GM23338 (cell line): ENCODE results near the gene B4GALNT1. TPM values are rescaled to one million over a fixed set of nuclear protein-coding genes. Genes with fewer than 3 reads are reported as not detected.

ENCODE experiments used
- ATAC-seq: fragments of 200-7000 bp; cut with Tn5 transposase; 3 replicates; pipeline ENCODE4 v1.9.1; 2020
- DNase-seq: peaks from one replicate; pipeline ENCODE4 v3.0.0-alpha.2; 2015; ENCODE audit warnings: low spot score
- H2AFZ ChIP-seq: fragments of 200-600 bp; sonication (generic); 2 replicates; pipeline ENCODE4 v1.8.0; 2016; ENCODE audit warnings: antibody characterized with exemption, mild to moderate bottlenecking, moderate library complexity
- H3F3A ChIP-seq: fragments of 200-600 bp; sonication (generic); replicated peaks from 2 replicates; pipeline ENCODE4 v1.8.0; 2017; ENCODE audit warnings: antibody characterized with exemption, mixed run types, low read depth
- H3K27ac ChIP-seq: fragments of 200-600 bp; sonication (generic); 2 replicates; pipeline ENCODE4 v1.6.1; 2016; ENCODE audit warnings: low read depth
- H3K27me3 ChIP-seq: fragments of 200-600 bp; sonication (generic); 2 replicates; pipeline ENCODE4 v1.8.0; 2016; ENCODE audit warnings: mild to moderate bottlenecking, mixed run types, moderate library complexity; ENCODE audit not compliant: insufficient read depth
- H3K36me3 ChIP-seq: fragments of 200-600 bp; sonication (generic); 2 replicates; pipeline ENCODE4 v1.8.0; 2016; ENCODE audit warnings: mild to moderate bottlenecking; ENCODE audit not compliant: insufficient read depth
- H3K4me1 ChIP-seq: fragments of 200-600 bp; sonication (generic); 2 replicates; pipeline ENCODE4 v1.8.0; 2016; ENCODE audit warnings: mild to moderate bottlenecking, moderate library complexity; ENCODE audit not compliant: insufficient read depth
- H3K4me2 ChIP-seq: fragments of 200-600 bp; sonication (generic); 2 replicates; pipeline ENCODE4 v1.7.1; 2017; ENCODE audit warnings: mixed run types
- H3K4me3 ChIP-seq: fragments of 200-600 bp; sonication (generic); 2 replicates; pipeline ENCODE4 v1.6.1; 2016; ENCODE audit warnings: mixed run types
- H3K79me2 ChIP-seq: fragments of 200-600 bp; sonication (generic); replicated peaks from 2 replicates; pipeline ENCODE4 v1.8.0; 2017; ENCODE audit warnings: mild to moderate bottlenecking; ENCODE audit not compliant: insufficient read depth
- H3K9me2 ChIP-seq: fragments of 200-600 bp; sonication (generic); 2 replicates; pipeline ENCODE4 v1.8.0; 2017; ENCODE audit not compliant: insufficient read depth
- H4K20me1 ChIP-seq: fragments of 200-600 bp; sonication (generic); replicated peaks from 2 replicates; pipeline ENCODE4 v1.8.0; 2017; ENCODE audit warnings: mild to moderate bottlenecking; ENCODE audit not compliant: insufficient read depth
- H3K27ac Mint-ChIP-seq: 2 replicates; pipeline ENCODE4 v1.8.0; 2020; ENCODE audit warnings: inconsistent platforms, mild to moderate bottlenecking, moderate library complexity, mixed read lengths
- H3K27me3 Mint-ChIP-seq: 3 replicates; pipeline ENCODE4 v1.8.0; 2022; ENCODE audit warnings: low read depth, mild to moderate bottlenecking, moderate library complexity, mixed read lengths, inconsistent platforms; ENCODE audit not compliant: insufficient read depth, poor library complexity
- H3K36me3 Mint-ChIP-seq: 3 replicates; pipeline ENCODE4 v1.8.0; 2021; ENCODE audit warnings: low read depth, mild to moderate bottlenecking, inconsistent platforms, moderate library complexity, mixed read lengths
- H3K4me1 Mint-ChIP-seq: 3 replicates; pipeline ENCODE4 v1.8.0; 2020; ENCODE audit warnings: mild to moderate bottlenecking, inconsistent platforms, mixed read lengths
- H3K4me3 Mint-ChIP-seq: 3 replicates; pipeline ENCODE4 v1.8.0; 2021; ENCODE audit warnings: moderate library complexity, mild to moderate bottlenecking, inconsistent platforms, mixed read lengths
- H3K9me3 Mint-ChIP-seq: 3 replicates; pipeline ENCODE4 v1.8.0; 2020; ENCODE audit warnings: moderate library complexity, mild to moderate bottlenecking, inconsistent platforms, mixed read lengths
- CREB1 ChIP-seq: fragments of 250-450 bp; sonication (Bioruptor Pico); IDR thresholded peaks from 2 replicates; pipeline ENCODE4 v1.5.0; 2020; ENCODE audit warnings: low read depth, mild to moderate bottlenecking, moderate library complexity
- EZH2 ChIP-seq: fragments of 200-600 bp; sonication (generic); IDR thresholded peaks from one replicate; pipeline ENCODE4 v1.8.0; 2017; ENCODE audit warnings: antibody characterized with exemption, mild to moderate bottlenecking, low read depth; ENCODE audit not compliant: unreplicated experiment
- EZH2phosphoT487 ChIP-seq: fragments of 200-600 bp; sonication (generic); IDR thresholded peaks from one replicate; pipeline ENCODE4 v1.8.1; 2018; ENCODE audit warnings: antibody characterized with exemption; ENCODE audit not compliant: unreplicated experiment
- JUNB ChIP-seq: IDR thresholded peaks from one replicate; pipeline ENCODE4 v1.6.1; 2016; ENCODE audit warnings: antibody characterized with exemption; ENCODE audit not compliant: unreplicated experiment
- NANOG ChIP-seq: IDR thresholded peaks from 2 replicates; pipeline ENCODE4 v1.6.1; 2016; ENCODE audit warnings: antibody characterized with exemption, borderline replicate concordance
- POLR2AphosphoS5 ChIP-seq: IDR thresholded peaks from 2 replicates; pipeline ENCODE4 v1.6.1; 2016; ENCODE audit warnings: antibody characterized with exemption, low read depth
- STAT1 ChIP-seq: IDR thresholded peaks from one replicate; pipeline ENCODE4 v1.6.1; 2016; ENCODE audit warnings: antibody characterized with exemption; ENCODE audit not compliant: unreplicated experiment
- ZNF114 ChIP-seq: fragments of 250-450 bp; sonication (Bioruptor Pico); IDR thresholded peaks from 2 replicates; pipeline ENCODE4 v1.5.0; 2020; ENCODE audit warnings: mild to moderate bottlenecking, moderate library complexity
- ZNF331 ChIP-seq: fragments of 250-450 bp; sonication (Bioruptor Pico); IDR thresholded peaks from 2 replicates; pipeline ENCODE4 v1.5.0; 2020; ENCODE audit warnings: low read depth, mild to moderate bottlenecking, moderate library complexity
- polyA plus RNA-seq: library from polyadenylated mRNA; unstranded; fragments of >200 nt; fragmentation: Nextera tagmentation; extraction: Ambion mirVana; gene quantifications from 2 replicates; pipeline ENCODE4 v1.2.1, GENCODE V29; 2016
- total RNA-seq: library from RNA; depleted of rRNA; stranded (reverse); fragments of >200 nt; shearing (Covaris generic); gene quantifications from 2 replicates; pipeline ENCODE4 v1.2.3, GENCODE V29; 2014
- TF ChIP-seq, protein P1 (sequence below), 2 experiments: fragments of 200-600 bp in 1 of 2; sonication (generic) in 1 of 2; conservative IDR thresholded peaks; 2 replicates each; pipeline versions ENCODE4 v1.5.1 to v1.6.1; 2016 to 2017; ENCODE audit warnings: antibody characterized with exemption in 2 of 2, low read depth in 2 of 2, mild to moderate bottlenecking in 2 of 2, moderate library complexity in 1 of 2
- TF ChIP-seq, protein P2 (sequence below): IDR thresholded peaks from 2 replicates; pipeline ENCODE4 v1.6.1; 2016; ENCODE audit warnings: antibody characterized with exemption
- TF ChIP-seq, protein P3 (sequence below): IDR thresholded peaks from one replicate; pipeline ENCODE4 v1.6.1; 2018; ENCODE audit warnings: antibody characterized with exemption; ENCODE audit not compliant: unreplicated experiment
- TF ChIP-seq, protein P4 (sequence below): fragments of 250-450 bp; sonication (Bioruptor Pico); IDR thresholded peaks from 2 replicates; pipeline ENCODE4 v1.5.0; 2020; ENCODE audit warnings: mild to moderate bottlenecking, moderate library complexity

The B4GALNT1 gene
- total and polyA plus RNA-seq, 2 experiments from 2014 or later, result 1.3 to 2.4 TPM

DNA sequence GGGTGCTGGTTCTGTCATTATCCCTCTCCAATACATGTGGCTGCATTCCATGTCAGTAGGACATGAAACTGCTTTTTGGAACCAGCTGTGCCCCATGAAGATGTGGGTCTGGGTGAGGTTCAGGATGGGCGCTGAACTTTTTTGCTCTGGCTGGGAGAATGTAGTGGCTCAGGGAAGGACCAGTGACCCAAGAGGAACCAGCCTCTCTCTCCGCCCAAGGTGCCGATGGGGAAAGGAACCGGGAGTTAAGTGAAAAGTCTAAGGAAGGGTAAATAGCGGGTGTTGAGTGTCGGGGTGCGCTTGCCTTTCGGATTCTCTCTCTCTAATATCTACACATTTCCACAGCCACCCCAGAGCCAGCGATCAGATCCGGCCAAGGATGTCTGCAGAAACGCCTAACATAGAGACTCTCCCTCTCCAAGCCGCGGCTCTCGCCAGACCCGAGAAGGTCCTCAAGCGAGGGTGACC, 14.0 kb downstream of the B4GALNT1 start:
- Histone ChIP-seq H3K4me3 (peak overlapping the region; percentile 59), H2AFZ (peak overlapping the region; percentile 56; the same call in 1 of the 2 replicates), H3F3A (0 out of 2 replicates have a peak, but pooled peaks cover 13% of the 10 kb centered on the region), H3K4me1 (peaks cover 26% of the 10 kb centered on the region), H3K9me2 (no peaks in the 10 kb centered on the region), H3K36me3 (peaks cover 4% of the 10 kb centered on the region; the same call in 1 of the 2 replicates), H3K4me2 (peak overlapping the region; percentile 87), H3K79me2 (no peaks in the 10 kb centered on the region), H3K27ac (no peak overlapping the region), H4K20me1 (peaks cover 8% of the 10 kb centered on the region), H3K27me3 (peaks cover 100% of the 10 kb centered on the region)
- TF ChIP-seq EZH2phosphoT487 (peak; percentile 75), EZH2 (peak; percentile 94), ZNF114 (CRISPR knock-in tag) (no peak), POLR2AphosphoS5 (no peak), JUNB (no peak), NANOG (no peak), CREB1 (CRISPR knock-in tag) (no peak), ZNF331 (CRISPR knock-in tag) (no peak), STAT1 (no peak)
- TF ChIP-seq, protein P1, sequence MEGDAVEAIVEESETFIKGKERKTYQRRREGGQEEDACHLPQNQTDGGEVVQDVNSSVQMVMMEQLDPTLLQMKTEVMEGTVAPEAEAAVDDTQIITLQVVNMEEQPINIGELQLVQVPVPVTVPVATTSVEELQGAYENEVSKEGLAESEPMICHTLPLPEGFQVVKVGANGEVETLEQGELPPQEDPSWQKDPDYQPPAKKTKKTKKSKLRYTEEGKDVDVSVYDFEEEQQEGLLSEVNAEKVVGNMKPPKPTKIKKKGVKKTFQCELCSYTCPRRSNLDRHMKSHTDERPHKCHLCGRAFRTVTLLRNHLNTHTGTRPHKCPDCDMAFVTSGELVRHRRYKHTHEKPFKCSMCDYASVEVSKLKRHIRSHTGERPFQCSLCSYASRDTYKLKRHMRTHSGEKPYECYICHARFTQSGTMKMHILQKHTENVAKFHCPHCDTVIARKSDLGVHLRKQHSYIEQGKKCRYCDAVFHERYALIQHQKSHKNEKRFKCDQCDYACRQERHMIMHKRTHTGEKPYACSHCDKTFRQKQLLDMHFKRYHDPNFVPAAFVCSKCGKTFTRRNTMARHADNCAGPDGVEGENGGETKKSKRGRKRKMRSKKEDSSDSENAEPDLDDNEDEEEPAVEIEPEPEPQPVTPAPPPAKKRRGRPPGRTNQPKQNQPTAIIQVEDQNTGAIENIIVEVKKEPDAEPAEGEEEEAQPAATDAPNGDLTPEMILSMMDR (conservative IDR thresholded peaks at IDR 0.05; ENCODE audit: low read depth in 2 of 2), result no peak
- TF ChIP-seq, protein P2, sequence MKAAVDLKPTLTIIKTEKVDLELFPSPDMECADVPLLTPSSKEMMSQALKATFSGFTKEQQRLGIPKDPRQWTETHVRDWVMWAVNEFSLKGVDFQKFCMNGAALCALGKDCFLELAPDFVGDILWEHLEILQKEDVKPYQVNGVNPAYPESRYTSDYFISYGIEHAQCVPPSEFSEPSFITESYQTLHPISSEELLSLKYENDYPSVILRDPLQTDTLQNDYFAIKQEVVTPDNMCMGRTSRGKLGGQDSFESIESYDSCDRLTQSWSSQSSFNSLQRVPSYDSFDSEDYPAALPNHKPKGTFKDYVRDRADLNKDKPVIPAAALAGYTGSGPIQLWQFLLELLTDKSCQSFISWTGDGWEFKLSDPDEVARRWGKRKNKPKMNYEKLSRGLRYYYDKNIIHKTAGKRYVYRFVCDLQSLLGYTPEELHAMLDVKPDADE, result no peak
- TF ChIP-seq, protein P3, sequence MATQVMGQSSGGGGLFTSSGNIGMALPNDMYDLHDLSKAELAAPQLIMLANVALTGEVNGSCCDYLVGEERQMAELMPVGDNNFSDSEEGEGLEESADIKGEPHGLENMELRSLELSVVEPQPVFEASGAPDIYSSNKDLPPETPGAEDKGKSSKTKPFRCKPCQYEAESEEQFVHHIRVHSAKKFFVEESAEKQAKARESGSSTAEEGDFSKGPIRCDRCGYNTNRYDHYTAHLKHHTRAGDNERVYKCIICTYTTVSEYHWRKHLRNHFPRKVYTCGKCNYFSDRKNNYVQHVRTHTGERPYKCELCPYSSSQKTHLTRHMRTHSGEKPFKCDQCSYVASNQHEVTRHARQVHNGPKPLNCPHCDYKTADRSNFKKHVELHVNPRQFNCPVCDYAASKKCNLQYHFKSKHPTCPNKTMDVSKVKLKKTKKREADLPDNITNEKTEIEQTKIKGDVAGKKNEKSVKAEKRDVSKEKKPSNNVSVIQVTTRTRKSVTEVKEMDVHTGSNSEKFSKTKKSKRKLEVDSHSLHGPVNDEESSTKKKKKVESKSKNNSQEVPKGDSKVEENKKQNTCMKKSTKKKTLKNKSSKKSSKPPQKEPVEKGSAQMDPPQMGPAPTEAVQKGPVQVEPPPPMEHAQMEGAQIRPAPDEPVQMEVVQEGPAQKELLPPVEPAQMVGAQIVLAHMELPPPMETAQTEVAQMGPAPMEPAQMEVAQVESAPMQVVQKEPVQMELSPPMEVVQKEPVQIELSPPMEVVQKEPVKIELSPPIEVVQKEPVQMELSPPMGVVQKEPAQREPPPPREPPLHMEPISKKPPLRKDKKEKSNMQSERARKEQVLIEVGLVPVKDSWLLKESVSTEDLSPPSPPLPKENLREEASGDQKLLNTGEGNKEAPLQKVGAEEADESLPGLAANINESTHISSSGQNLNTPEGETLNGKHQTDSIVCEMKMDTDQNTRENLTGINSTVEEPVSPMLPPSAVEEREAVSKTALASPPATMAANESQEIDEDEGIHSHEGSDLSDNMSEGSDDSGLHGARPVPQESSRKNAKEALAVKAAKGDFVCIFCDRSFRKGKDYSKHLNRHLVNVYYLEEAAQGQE, result no peak
- TF ChIP-seq, protein P4, sequence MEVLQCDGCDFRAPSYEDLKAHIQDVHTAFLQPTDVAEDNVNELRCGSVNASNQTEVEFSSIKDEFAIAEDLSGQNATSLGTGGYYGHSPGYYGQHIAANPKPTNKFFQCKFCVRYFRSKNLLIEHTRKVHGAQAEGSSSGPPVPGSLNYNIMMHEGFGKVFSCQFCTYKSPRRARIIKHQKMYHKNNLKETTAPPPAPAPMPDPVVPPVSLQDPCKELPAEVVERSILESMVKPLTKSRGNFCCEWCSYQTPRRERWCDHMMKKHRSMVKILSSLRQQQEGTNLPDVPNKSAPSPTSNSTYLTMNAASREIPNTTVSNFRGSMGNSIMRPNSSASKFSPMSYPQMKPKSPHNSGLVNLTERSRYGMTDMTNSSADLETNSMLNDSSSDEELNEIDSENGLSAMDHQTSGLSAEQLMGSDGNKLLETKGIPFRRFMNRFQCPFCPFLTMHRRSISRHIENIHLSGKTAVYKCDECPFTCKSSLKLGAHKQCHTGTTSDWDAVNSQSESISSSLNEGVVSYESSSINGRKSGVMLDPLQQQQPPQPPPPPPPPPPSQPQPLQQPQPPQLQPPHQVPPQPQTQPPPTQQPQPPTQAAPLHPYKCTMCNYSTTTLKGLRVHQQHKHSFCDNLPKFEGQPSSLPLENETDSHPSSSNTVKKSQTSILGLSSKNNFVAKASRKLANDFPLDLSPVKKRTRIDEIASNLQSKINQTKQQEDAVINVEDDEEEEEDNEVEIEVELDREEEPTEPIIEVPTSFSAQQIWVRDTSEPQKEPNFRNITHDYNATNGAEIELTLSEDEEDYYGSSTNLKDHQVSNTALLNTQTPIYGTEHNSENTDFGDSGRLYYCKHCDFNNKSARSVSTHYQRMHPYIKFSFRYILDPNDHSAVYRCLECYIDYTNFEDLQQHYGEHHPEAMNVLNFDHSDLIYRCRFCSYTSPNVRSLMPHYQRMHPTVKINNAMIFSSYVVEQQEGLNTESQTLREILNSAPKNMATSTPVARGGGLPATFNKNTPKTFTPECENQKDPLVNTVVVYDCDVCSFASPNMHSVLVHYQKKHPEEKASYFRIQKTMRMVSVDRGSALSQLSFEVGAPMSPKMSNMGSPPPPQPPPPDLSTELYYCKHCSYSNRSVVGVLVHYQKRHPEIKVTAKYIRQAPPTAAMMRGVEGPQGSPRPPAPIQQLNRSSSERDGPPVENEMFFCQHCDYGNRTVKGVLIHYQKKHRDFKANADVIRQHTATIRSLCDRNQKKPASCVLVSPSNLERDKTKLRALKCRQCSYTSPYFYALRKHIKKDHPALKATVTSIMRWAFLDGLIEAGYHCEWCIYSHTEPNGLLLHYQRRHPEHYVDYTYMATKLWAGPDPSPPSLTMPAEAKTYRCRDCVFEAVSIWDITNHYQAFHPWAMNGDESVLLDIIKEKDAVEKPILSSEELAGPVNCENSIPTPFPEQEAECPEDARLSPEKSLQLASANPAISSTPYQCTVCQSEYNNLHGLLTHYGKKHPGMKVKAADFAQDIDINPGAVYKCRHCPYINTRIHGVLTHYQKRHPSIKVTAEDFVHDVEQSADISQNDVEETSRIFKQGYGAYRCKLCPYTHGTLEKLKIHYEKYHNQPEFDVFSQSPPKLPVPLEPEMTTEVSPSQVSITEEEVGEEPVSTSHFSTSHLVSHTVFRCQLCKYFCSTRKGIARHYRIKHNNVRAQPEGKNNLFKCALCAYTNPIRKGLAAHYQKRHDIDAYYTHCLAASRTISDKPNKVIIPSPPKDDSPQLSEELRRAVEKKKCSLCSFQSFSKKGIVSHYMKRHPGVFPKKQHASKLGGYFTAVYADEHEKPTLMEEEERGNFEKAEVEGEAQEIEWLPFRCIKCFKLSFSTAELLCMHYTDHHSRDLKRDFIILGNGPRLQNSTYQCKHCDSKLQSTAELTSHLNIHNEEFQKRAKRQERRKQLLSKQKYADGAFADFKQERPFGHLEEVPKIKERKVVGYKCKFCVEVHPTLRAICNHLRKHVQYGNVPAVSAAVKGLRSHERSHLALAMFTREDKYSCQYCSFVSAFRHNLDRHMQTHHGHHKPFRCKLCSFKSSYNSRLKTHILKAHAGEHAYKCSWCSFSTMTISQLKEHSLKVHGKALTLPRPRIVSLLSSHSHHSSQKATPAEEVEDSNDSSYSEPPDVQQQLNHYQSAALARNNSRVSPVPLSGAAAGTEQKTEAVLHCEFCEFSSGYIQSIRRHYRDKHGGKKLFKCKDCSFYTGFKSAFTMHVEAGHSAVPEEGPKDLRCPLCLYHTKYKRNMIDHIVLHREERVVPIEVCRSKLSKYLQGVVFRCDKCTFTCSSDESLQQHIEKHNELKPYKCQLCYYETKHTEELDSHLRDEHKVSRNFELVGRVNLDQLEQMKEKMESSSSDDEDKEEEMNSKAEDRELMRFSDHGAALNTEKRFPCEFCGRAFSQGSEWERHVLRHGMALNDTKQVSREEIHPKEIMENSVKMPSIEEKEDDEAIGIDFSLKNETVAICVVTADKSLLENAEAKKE, result no peak
- Mint-ChIP-seq H3K27ac (no peak overlapping the region), H3K4me3 (peak overlapping the region; percentile 67), H3K36me3 (peaks cover 20% of the 10 kb centered on the region; the same call in 2 of the 3 replicates), H3K27me3 (peaks cover 97% of the 10 kb centered on the region), H3K4me1 (peaks cover 27% of the 10 kb centered on the region), H3K9me3 (no peaks in the 10 kb centered on the region)
- no peak for DNase-seq
- no peak for ATAC-seq
